Progenitor cell of endocrine pancreas (in vitro differentiated cells): ENCODE data around the gene IL25. TPM values are rescaled to one million over a fixed set of nuclear protein-coding genes. Genes with fewer than 3 reads are reported as not detected.

Source experiments
- DNase-seq: peaks from one replicate; pipeline ENCODE4 v3.0.0; 2021; ENCODE audit warnings: low spot score; ENCODE audit not compliant: unreplicated experiment
- H3K27ac Mint-ChIP-seq: 2 replicates; pipeline ENCODE4 v1.8.0; 2021; ENCODE audit warnings: mild to moderate bottlenecking, moderate library complexity, mixed read lengths
- H3K27me3 Mint-ChIP-seq: 2 replicates; pipeline ENCODE4 v1.8.0; 2021; ENCODE audit warnings: mixed read lengths
- H3K36me3 Mint-ChIP-seq: 2 replicates; pipeline ENCODE4 v1.8.0; 2022; ENCODE audit warnings: mixed read lengths; ENCODE audit not compliant: insufficient read depth
- H3K4me1 Mint-ChIP-seq: 2 replicates; pipeline ENCODE4 v1.8.0; 2021; ENCODE audit warnings: low read depth, mixed read lengths
- H3K4me3 Mint-ChIP-seq: 2 replicates; pipeline ENCODE4 v1.8.0; 2021; ENCODE audit warnings: low read depth, mild to moderate bottlenecking, moderate library complexity, mixed read lengths
- H3K9me3 Mint-ChIP-seq: 2 replicates; pipeline ENCODE4 v1.8.0; 2021; ENCODE audit warnings: low read depth, mixed read lengths
- total RNA-seq: library from RNA; stranded (reverse); gene quantifications from 2 replicates; pipeline ENCODE4 v1.2.1, GENCODE V29; 2021
- TF ChIP-seq, protein P1 (sequence below): fragments of 200-600 bp; sonication (generic); IDR thresholded peaks from one replicate; pipeline ENCODE4 v1.5.0; 2021; ENCODE audit warnings: antibody characterized with exemption, mild to moderate bottlenecking; ENCODE audit not compliant: unreplicated experiment

IL25 gene
- total RNA-seq, 1 donor from 2014 or later: not detected

DNA sequence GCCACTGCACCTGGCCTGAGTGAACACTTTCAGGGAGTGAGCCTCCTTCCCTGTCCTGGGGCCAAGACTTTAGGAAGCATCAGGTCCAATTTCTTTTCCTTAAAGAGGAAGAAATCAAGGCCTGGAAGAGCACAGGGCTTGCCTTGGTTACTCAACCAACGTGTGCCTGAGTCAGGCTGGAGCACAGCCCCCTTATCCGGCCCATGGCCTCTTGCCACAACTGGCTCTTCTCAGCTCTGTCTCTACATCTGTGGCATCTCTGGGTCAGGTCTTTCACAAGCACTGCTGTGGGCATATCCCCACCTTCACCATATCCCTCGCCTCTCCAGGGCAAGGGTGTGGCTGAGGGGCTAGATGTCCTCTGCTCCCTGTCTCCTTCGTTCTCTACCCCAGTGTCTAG is 28.7 kb downstream of the IL25 start:
- peaks cover 43% of the 10 kb centered on the region for H3K27me3 Mint-ChIP-seq
- H3K4me3 Mint-ChIP-seq: no peak overlapping the region
- no peaks in the 10 kb centered on the region for H3K4me1 Mint-ChIP-seq
- no peak for DNase-seq
- no peak overlapping the region for H3K27ac Mint-ChIP-seq
- H3K36me3 Mint-ChIP-seq: no peaks in the 10 kb centered on the region
- TF ChIP-seq, protein P1, sequence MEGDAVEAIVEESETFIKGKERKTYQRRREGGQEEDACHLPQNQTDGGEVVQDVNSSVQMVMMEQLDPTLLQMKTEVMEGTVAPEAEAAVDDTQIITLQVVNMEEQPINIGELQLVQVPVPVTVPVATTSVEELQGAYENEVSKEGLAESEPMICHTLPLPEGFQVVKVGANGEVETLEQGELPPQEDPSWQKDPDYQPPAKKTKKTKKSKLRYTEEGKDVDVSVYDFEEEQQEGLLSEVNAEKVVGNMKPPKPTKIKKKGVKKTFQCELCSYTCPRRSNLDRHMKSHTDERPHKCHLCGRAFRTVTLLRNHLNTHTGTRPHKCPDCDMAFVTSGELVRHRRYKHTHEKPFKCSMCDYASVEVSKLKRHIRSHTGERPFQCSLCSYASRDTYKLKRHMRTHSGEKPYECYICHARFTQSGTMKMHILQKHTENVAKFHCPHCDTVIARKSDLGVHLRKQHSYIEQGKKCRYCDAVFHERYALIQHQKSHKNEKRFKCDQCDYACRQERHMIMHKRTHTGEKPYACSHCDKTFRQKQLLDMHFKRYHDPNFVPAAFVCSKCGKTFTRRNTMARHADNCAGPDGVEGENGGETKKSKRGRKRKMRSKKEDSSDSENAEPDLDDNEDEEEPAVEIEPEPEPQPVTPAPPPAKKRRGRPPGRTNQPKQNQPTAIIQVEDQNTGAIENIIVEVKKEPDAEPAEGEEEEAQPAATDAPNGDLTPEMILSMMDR: no peak
- no peaks in the 10 kb centered on the region for H3K9me3 Mint-ChIP-seq

GRCh38 chr14:23402296-23403138 is 29.9 kb downstream of the IL25 start:
- H3K4me1 Mint-ChIP-seq: no peaks in the 10 kb centered on the region
- no peak overlapping the region for H3K27ac Mint-ChIP-seq
- peaks cover 49% of the 10 kb centered on the region for H3K27me3 Mint-ChIP-seq
- H3K9me3 Mint-ChIP-seq: no peaks in the 10 kb centered on the region
- H3K4me3 Mint-ChIP-seq: no peak overlapping the region
- DNase-seq: no peak
- TF ChIP-seq, protein P1: no peak
- H3K36me3 Mint-ChIP-seq: no peaks in the 10 kb centered on the region

DNA sequence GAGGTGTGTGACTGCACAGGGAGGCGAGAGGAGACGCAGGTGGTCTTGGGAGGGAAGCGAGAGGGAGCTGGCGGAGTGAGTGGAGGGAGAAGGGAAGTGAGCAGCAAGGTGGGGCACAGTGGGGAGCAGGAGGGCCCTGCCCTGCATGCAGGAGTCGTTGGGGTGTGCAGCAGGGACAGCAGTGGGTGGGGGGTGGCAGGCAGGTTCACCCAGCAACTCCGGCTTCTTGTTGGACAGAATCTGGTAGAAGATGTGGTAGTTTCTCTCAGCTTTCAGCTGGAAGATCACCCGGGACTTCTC is 30.5 kb downstream of the IL25 start:
- H3K27ac Mint-ChIP-seq: no peak overlapping the region
- peaks cover 50% of the 10 kb centered on the region for H3K27me3 Mint-ChIP-seq
- no peaks in the 10 kb centered on the region for H3K36me3 Mint-ChIP-seq
- TF ChIP-seq, protein P1: no peak
- no peaks in the 10 kb centered on the region for H3K9me3 Mint-ChIP-seq
- no peaks in the 10 kb centered on the region for H3K4me1 Mint-ChIP-seq
- no peak overlapping the region for H3K4me3 Mint-ChIP-seq
- DNase-seq: no peak

- no peaks in the 10 kb centered on the region for H3K36me3 Mint-ChIP-seq
- H3K27me3 Mint-ChIP-seq: peaks cover 52% of the 10 kb centered on the region
- H3K9me3 Mint-ChIP-seq: no peaks in the 10 kb centered on the region
- H3K27ac Mint-ChIP-seq: no peak overlapping the region
- TF ChIP-seq, protein P1: no peak
- no peaks in the 10 kb centered on the region for H3K4me1 Mint-ChIP-seq
- no peak overlapping the region for H3K4me3 Mint-ChIP-seq
- DNase-seq: no peak
Measured at GRCh38 chr14:23403908-23404307, 31.3 kb downstream of the IL25 start.

DNA sequence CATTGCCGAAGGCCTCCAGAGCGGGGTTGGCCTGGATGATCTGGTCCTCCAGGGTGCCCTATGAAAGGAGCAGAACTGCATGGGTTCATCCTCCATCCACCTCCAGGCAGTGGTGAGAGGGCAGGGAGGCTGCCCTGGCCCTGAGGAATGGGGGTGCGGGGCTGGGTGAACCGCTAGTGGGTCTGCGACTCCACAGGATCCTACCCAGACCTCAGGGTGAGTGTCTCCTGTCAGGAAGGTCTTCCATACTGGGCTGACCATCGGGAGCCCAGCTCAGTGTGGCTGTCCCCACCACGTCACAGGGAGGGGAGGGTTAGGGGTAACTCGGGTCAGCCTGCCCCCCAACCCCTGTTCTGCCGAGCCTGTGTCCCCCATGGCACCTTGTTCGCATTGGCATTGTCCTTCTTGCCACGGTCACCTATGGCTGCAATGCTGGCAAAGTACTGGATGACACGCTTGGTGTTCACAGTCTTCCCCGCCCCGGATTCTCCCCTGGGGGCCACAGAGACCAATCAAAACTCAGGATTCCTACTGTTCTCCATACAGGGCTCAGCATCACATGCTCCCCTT is 31.8 kb downstream of the IL25 start:
- Mint-ChIP-seq H3K27ac (no peak overlapping the region), H3K4me1 (no peaks in the 10 kb centered on the region), H3K36me3 (no peaks in the 10 kb centered on the region), H3K4me3 (no peak overlapping the region), H3K9me3 (no peaks in the 10 kb centered on the region), H3K27me3 (peaks cover 54% of the 10 kb centered on the region)
- DNase-seq: no peak
- TF ChIP-seq, protein P1: no peak
